GM21737 (cell line): ENCODE measurements around the gene SLC34A1.

Source experiments
- ATAC-seq: cut with Tn5 transposase; IDR thresholded peaks from one replicate; pipeline ENCODE4 v1.9.1; 2021; ENCODE audit warnings: mild to moderate bottlenecking, moderate library complexity; ENCODE audit not compliant: unreplicated experiment

Gene SLC34A1

GRCh38 chr5:177385720-177386119, 1.5 kb downstream of the SLC34A1 start:
- ATAC-seq = no peak

GRCh38 chr5:177386542-177386941, 2.3 kb downstream of the SLC34A1 start:
- no peak for ATAC-seq

GRCh38 chr5:177387405-177387804, 3.2 kb downstream of the SLC34A1 start:
- no peak for ATAC-seq

- ATAC-seq = no peak
Observed at GRCh38 chr5:177388521-177389052, 4.4 kb downstream of the SLC34A1 start.

- no peak for ATAC-seq
Observed at GRCh38 chr5:177389241-177390169, 5.3 kb downstream of the SLC34A1 start.

GRCh38 chr5:177390363-177391300, 6.4 kb downstream of the SLC34A1 start:
- peak; percentile 56 for ATAC-seq

- no peak for ATAC-seq
Observed at GRCh38 chr5:177392765-177393164, 8.5 kb downstream of the SLC34A1 start.

- ATAC-seq = no peak
Observed at GRCh38 chr5:177393206-177393765, 9.1 kb downstream of the SLC34A1 start.

- ATAC-seq = no peak
Observed at GRCh38 chr5:177393990-177394389, 9.8 kb downstream of the SLC34A1 start.

GRCh38 chr5:177396078-177396477, 11.8 kb downstream of the SLC34A1 start:
- no peak for ATAC-seq

- ATAC-seq = no peak
Observed at GRCh38 chr5:177396807-177397206, 12.6 kb downstream of the SLC34A1 start.

- ATAC-seq = no peak
Observed at GRCh38 chr5:177397875-177398390, 13.7 kb downstream of the SLC34A1 start.

- no peak for ATAC-seq
Observed at GRCh38 chr5:177399997-177400868, 16.0 kb downstream of the SLC34A1 start, which contains the start of gene PFN3. TSS of gene PFN3 (minus strand) at chr5:177400661. CDS start at chr5:177400576, 85 bp downstream.

- no peak for ATAC-seq
Observed at GRCh38 chr5:177402271-177403043, 18.2 kb downstream of the SLC34A1 start.

GRCh38 chr5:177403102-177403791, 19.0 kb downstream of the SLC34A1 start:
- ATAC-seq = peak; percentile 9

- peak; percentile 70 for ATAC-seq
Observed at GRCh38 chr5:177403792-177404640, 19.8 kb downstream of the SLC34A1 start.

GRCh38 chr5:177404641-177405179, 20.5 kb downstream of the SLC34A1 start:
- no peak for ATAC-seq
